CD4-positive, alpha-beta T cell treated with Interleukin-15 for 1 hour (primary cell): Measurements from ENCODE around the gene TMEM108.

Experiments used
- DNase-seq: peaks from one replicate; pipeline ENCODE4 v3.0.0-alpha.2; 2020

The TMEM108 gene

GRCh38 chr3:133439563-133439962 lies 401.4 kb downstream of the TMEM108 start:
- DNase-seq: no peak

GRCh38 chr3:133440652-133441051 lies 402.5 kb downstream of the TMEM108 start:
- DNase-seq: no peak

DNA sequence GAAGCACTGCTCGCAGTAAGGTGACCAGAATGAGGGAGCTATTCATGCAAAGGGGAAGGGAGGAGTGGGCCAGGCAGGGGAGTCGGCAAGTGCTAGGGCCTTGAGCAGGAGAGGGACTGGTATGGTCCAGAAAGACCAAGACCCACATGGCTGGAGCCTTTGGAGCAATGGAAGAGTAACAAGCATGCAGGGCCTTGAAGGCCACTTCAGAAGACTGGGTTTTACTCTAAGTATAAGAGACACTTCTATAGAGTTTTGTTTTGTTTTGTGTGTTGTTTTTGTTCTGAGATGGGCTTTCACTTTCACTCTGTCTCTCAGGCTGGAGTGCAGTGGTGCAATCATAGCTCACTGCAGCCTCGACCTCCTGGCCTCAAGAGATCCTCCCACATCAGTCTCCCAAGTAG lies 403.7 kb downstream of the TMEM108 start:
- DNase-seq: no peak

- no peak for DNase-seq
Observed at GRCh38 chr3:133442518-133442917, 404.3 kb downstream of the TMEM108 start.

- DNase-seq: no peak
Observed at GRCh38 chr3:133443649-133444422, 405.6 kb downstream of the TMEM108 start.

DNA sequence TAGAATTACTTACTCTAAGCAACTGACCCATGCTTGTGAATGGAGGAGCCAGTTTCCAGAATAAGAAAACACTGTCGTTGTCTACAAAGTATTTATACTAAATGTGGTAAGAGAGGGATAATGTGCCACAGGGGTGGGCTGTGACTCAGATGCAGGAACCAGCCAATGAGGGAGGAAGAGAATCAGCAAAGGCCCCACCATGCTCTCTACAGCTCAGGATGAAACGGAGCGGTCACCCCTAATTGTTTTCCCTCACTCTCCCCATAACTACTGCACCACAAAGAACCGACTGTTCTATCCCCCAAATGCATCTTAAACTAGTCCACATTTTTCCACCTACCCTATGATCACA lies 406.2 kb downstream of the TMEM108 start:
- DNase-seq: no peak

DNA sequence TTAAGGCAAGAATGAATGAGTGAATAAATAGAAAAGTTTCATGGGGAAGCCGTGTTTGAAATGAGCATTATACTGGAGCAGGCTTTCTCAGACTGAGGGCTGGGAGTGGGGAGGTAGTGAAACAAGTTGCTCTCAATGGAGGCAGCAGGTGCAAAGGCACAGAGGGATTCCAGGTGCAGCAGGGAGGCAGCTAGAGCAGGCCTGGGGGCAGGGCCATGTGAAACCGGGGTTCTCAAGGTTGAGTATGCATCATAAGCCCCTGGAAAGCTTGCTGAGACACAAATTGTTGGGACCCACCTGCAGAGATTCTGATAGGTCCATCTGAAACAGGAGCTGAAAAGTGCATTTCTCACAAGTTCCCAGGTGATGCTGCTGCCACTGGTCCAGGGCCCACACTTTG lies 406.9 kb downstream of the TMEM108 start:
- no peak for DNase-seq
